Nephron (organoid): ENCODE results near the gene KPNA6.
A peak's percentile ranks its signal among the peaks of the same experiment; 100 is the strongest.

Source experiments
- H3K27ac Mint-ChIP-seq, 3 experiments: 2 replicates each; pipeline ENCODE4 v1.8.0; 2020; ENCODE audit warnings: mixed read lengths in 3 of 3, mild to moderate bottlenecking in 2 of 3, moderate library complexity in 1 of 3
- H3K27me3 Mint-ChIP-seq: 2 replicates; pipeline ENCODE4 v1.8.0; 2021; ENCODE audit warnings: low read depth, mild to moderate bottlenecking, moderate library complexity, mixed read lengths
- H3K36me3 Mint-ChIP-seq: 2 replicates; pipeline ENCODE4 v1.8.0; 2020; ENCODE audit warnings: low read depth, mixed read lengths
- H3K4me1 Mint-ChIP-seq: 2 replicates; pipeline ENCODE4 v1.8.0; 2020; ENCODE audit warnings: mixed read lengths
- H3K4me3 Mint-ChIP-seq, 3 experiments: 2 replicates each; pipeline ENCODE4 v1.8.0; 2020; ENCODE audit warnings: mild to moderate bottlenecking in 3 of 3, mixed read lengths in 3 of 3, moderate library complexity in 2 of 3
- H3K9me3 Mint-ChIP-seq: 2 replicates; pipeline ENCODE4 v1.8.0; 2020; ENCODE audit warnings: mixed read lengths
- TF ChIP-seq, protein P1 (sequence below), 3 experiments: fragments of 200-600 bp; sonication (generic); IDR thresholded peaks; one replicate each; pipeline ENCODE4 v1.5.0; 2021; ENCODE audit warnings: antibody characterized with exemption in 3 of 3; ENCODE audit not compliant: unreplicated experiment in 3 of 3

Gene KPNA6

DNA sequence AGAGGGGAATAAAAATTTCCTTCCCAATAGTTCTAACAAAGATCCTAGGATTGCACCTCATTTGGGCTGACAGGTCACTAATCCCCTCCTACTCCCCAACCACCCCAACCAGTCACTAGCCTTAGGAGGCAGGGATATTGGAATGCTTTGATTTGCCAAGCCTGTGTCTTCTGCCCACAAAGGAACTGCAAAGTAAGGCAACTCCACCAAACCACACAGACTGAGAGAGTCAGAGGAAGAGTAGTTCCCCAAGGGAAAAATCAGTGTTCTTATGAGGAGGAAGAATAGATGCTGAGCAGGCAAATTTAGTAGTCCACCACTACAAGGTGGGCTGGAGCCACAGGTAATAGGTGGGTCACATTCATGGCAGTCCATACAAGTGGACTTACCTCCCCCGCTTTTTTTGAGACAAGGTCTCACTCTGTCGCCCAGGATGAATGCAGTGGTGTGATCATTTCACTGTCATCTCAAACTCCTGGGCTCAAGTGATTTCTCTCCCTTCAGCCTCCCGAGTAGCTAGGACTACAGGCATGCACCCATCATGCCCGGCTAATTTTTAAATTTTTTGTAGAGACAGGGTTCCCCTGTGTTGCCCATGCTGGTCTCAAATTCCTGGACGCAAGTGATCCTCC lies 38.8 kb upstream of the KPNA6 start:
- Mint-ChIP-seq H3K4me1 (peaks cover 19% of the 10 kb centered on the region), H3K27ac (peak overlapping the region; percentile 47 to 69 (median 54)), H3K4me3 (peak overlapping the region in 2 of 3 experiments; percentile 24 to 31), H3K9me3 (no peaks in the 10 kb centered on the region), H3K36me3 (peaks cover under 1% of the 10 kb centered on the region), H3K27me3 (no peaks in the 10 kb centered on the region)
- TF ChIP-seq, protein P1, sequence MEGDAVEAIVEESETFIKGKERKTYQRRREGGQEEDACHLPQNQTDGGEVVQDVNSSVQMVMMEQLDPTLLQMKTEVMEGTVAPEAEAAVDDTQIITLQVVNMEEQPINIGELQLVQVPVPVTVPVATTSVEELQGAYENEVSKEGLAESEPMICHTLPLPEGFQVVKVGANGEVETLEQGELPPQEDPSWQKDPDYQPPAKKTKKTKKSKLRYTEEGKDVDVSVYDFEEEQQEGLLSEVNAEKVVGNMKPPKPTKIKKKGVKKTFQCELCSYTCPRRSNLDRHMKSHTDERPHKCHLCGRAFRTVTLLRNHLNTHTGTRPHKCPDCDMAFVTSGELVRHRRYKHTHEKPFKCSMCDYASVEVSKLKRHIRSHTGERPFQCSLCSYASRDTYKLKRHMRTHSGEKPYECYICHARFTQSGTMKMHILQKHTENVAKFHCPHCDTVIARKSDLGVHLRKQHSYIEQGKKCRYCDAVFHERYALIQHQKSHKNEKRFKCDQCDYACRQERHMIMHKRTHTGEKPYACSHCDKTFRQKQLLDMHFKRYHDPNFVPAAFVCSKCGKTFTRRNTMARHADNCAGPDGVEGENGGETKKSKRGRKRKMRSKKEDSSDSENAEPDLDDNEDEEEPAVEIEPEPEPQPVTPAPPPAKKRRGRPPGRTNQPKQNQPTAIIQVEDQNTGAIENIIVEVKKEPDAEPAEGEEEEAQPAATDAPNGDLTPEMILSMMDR (IDR thresholded peaks at IDR 0.05; ENCODE audit: unreplicated experiment in 3 of 3), result no peak

DNA sequence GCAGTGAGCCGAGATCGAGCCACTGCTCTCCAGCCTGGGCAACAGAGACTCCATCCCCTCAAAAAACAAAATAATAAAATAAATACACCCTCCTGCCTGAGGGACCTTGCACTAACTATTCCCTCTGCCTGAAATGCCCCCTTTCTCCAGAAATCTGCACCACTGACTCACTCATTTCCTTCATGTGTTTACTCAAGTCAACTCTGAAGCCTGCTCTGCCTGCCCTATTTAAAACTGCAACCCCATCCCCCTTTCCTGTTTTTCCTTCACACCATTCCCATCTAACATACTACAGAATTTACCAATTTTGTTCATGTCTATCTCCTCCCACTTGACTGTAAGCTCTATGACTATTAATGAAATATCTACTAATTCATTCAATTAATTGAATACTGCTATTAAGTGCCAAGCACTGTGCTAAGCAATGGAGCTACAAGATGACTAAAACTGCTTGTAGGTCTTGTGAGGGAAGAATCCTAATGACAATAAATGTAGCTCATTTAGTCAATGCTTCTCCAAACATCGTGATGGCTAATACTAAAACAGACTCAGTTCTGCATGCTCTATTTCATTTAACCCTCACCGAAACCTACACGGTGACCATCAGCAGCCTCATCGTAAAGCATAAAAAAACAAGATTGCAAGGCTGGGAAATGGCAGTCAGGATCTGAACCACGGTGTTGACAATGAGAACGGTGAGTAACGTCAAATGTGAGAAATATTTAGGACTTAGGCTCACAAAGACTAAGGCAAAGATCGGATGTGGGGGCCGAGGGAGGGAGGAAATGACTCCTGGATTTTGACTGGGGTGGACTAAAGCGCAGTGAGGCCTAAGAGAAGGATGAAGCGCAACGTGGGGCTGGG lies 35.9 kb upstream of the KPNA6 start:
- H3K36me3 Mint-ChIP-seq, result peaks cover 8% of the 10 kb centered on the region
- TF ChIP-seq, protein P1 (IDR thresholded peaks at IDR 0.05; ENCODE audit: unreplicated experiment in 3 of 3), result no peak
- no peaks in the 10 kb centered on the region for H3K9me3 Mint-ChIP-seq
- peak overlapping the region; percentile 93 to 99 (median 98) for H3K27ac Mint-ChIP-seq
- peak overlapping the region; percentile 88 to 92 (median 88) for H3K4me3 Mint-ChIP-seq
- no peaks in the 10 kb centered on the region for H3K27me3 Mint-ChIP-seq
- peaks cover 25% of the 10 kb centered on the region for H3K4me1 Mint-ChIP-seq

DNA sequence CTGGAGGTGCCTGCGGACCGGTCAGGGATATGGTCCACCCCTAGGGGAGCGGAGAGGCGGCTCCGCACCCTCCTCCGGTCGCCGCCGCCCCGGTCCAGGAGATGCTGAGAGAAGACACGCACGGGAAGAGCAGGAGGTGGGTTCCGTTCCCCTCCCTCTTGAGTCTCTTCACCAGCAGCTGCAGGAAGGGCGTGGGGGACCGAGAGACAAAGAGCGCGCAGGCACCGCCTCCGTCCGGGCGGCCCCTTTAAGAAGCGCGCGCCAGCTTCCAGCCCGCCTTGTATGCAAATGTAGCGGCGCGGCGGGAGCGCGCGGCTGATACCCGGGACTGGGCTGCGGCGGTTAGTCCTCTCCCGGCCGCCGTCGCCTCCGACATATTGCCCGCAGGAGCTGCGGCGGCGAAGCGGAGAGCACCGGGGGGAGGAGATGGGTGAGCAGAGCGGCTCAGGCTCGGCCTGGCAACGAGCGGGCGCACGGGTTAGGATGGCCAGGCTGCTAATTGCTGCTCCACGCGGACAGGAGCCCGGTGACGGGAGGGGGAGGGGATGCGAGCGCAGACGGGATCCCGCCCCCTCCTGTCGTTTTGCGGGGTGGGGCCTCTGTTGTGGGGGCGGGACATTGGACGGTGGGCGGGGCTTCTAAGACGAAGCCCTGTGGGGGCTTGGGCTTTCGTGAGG lies 35.1 kb upstream of the KPNA6 start, which contains the start of gene TMEM39B:
TSS of gene TMEM39B (plus strand) at position 318 of the 677 bp plus-strand sequence. CDS start at position 427, 109 bp downstream.
- Mint-ChIP-seq H3K9me3 (no peaks in the 10 kb centered on the region), H3K27me3 (no peaks in the 10 kb centered on the region), H3K27ac (peak within 1 kb of the TSS; percentile 93 to 99 (median 98)), H3K4me1 (peaks cover 25% of the 10 kb centered on the region), H3K4me3 (peak within 1 kb of the TSS; percentile 88 to 92 (median 88)), H3K36me3 (peaks cover 15% of the 10 kb centered on the region)
- TF ChIP-seq, protein P1 (IDR thresholded peaks at IDR 0.05; ENCODE audit: unreplicated experiment in 3 of 3), result no peak

DNA sequence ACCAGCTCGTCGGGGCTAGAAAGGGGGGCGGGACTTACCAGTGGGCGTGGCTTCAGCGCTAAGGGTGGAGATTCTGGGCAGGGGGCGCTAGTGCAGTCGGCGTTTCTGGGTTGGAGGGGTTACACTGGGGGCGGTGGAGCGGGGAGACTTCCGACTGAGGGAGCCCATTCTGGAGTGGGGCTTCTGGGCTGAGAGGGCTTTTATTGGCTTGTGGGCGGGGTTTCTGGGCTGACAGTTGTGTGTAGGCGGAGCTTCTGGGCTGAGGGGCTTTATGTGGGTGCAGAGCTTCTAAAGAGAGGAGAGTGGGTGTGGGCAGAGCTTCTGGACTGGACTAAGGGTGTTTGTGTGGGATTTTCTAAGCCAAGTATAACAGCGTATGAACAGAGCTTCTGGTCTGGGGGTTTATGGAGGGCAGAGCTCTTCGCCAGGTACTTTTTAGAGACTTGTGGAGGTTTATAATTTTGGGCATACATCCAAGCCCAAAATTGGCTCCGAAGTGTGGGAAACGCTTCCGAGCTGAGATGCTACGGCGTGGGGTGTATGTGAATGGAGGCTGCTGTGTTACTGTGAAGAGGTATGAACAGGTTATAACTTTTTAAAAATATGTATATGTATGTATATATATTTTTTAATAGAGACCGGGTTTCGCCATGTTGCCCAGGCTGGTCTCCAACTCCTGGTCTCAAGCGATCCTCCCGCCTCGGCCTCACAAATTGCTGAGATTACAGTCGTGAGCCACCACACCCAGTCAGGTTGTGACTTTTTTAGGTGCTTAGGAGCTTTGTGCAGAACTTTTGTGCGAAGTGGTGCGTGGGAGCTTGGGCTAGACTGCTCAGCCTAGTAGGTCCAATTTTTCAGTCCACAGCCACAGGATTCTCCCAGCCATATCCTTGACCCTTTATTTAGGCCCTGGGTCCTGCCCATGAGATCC lies 34.3 kb upstream of the KPNA6 start:
- TF ChIP-seq, protein P1 (IDR thresholded peaks at IDR 0.05; ENCODE audit: unreplicated experiment in 3 of 3), result peak in 2 of 3 experiments; percentile 16 to 47
- Mint-ChIP-seq H3K36me3 (peaks cover 18% of the 10 kb centered on the region), H3K27ac (peak overlapping the region; percentile 93 to 99 (median 98)), H3K27me3 (no peaks in the 10 kb centered on the region), H3K9me3 (no peaks in the 10 kb centered on the region), H3K4me1 (peaks cover 25% of the 10 kb centered on the region), H3K4me3 (peak overlapping the region; percentile 88 to 92 (median 88))

- Mint-ChIP-seq H3K9me3 (no peaks in the 10 kb centered on the region), H3K27ac (no peak overlapping the region), H3K4me3 (peak overlapping the region; percentile 56 to 73 (median 70)), H3K4me1 (peaks cover 20% of the 10 kb centered on the region), H3K36me3 (peaks cover 24% of the 10 kb centered on the region), H3K27me3 (no peaks in the 10 kb centered on the region)
- TF ChIP-seq, protein P1 (IDR thresholded peaks at IDR 0.05; ENCODE audit: unreplicated experiment in 3 of 3), result no peak
These were observed 33.0 kb upstream of the KPNA6 start for GRCh38 chr1:32074841-32075240.
